ENCODE measurements around the gene SPATA20.

DNA sequence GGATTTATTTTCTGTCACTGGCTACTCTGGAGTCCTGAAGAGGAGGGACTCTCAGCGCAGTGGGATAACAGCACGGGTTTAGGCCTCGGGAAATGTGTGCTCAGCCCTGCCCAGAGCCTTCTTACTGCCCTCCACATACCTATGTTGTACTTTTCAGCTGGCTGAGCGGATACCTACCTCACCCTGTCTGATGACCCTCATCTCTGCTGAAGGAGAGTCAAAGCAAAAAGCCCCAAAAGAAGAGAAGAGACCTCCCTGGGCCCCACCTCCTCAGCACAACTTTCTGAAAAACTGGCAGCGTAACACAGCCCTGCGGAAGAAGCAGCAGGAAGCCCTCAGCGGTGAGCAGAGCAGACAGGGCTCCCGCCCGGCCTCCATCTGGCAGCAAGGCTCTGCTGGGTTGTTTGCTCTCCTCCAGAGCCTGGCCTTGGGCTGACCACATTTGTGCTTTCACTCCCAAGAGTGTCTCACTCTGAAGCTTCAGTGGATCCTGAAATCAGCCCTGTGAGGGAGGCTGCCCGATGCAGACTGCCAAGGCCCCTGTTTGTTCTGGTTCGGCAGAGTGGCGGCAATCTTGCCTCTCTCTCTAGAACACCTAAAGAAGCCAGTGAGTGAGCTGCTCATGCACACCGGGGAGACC is 28.5 kb upstream of the SPATA20 start:
- TF ChIP-seq CTCF (conservative IDR thresholded peaks at IDR 0.05) (no peak), ZFX (IDR thresholded peaks at IDR 0.05) (no peak)
